ENCODE measurements around the gene HCRTR1.

HCRTR1 gene

GRCh38 chr1:31642897-31643296 lies 25.4 kb downstream of the HCRTR1 start:
- TF ChIP-seq CTCF (conservative IDR thresholded peaks at IDR 0.05; ENCODE audit: low read depth): no peak
- ChIA-PET POLR2A (ENCODE audit: low non-redundant PET) (no interaction called here), CTCF (interaction anchor here (0.6 to 0.7 kb wide), 2 partner anchors 24 to 111 kb away, joined by 3 to 7 read pairs; no protein-coding TSS in a partner anchor)
- DNase-seq (ENCODE audit: low spot score): no peak
- no peak overlapping the region for H3K27ac ChIP-seq

GRCh38 chr1:31643976-31644559 lies 26.6 kb downstream of the HCRTR1 start:
- CTCF ChIA-PET: interaction anchor here (0.7 kb wide), 1 partner anchor 31 kb away, joined by 3 read pairs; no protein-coding TSS in a partner anchor
- no peak for DNase-seq (ENCODE audit: low spot score)
- POLR2A ChIA-PET (ENCODE audit: low non-redundant PET): interaction anchor here (1.4 kb wide), 1 partner anchor 16 kb away, joined by 5 read pairs; no protein-coding TSS in a partner anchor

GRCh38 chr1:31644560-31645273 lies 27.2 kb downstream of the HCRTR1 start, which contains the start of gene PEF1:
TSS of gene PEF1 (minus strand) at chr1:31644876. CDS start at chr1:31644864, 12 bp downstream.
- peak; percentile 100 for DNase-seq (ENCODE audit: low spot score)
- ChIA-PET CTCF (interaction anchor here (0.6 to 0.8 kb wide), 3 partner anchors 18 to 258 kb away, joined by 3 read pairs; no protein-coding TSS in a partner anchor), POLR2A (ENCODE audit: low non-redundant PET) (interaction anchor here (0.6 to 1.4 kb wide), 2 partner anchors 12 to 17 kb away, joined by 3 to 5 read pairs; no protein-coding TSS in a partner anchor)
- no peak for TF ChIP-seq CTCF (conservative IDR thresholded peaks at IDR 0.05; ENCODE audit: low read depth)
- peak within 1 kb of the TSS; percentile 97 for H3K27ac ChIP-seq

More at GRCh38 chr1:31643976-31644559, 26.6 kb downstream of the HCRTR1 start:
- peak overlapping the region; percentile 97 for H3K27ac ChIP-seq
- TF ChIP-seq CTCF (conservative IDR thresholded peaks at IDR 0.05; ENCODE audit: low read depth): no peak

- no peak for DNase-seq (ENCODE audit: low spot score)
- H3K27ac ChIP-seq: peak overlapping the region; percentile 97
- no peak for TF ChIP-seq CTCF (conservative IDR thresholded peaks at IDR 0.05; ENCODE audit: low read depth)
- POLR2A ChIA-PET (ENCODE audit: low non-redundant PET): interaction anchor here (0.6 to 1.4 kb wide), 2 partner anchors 12 to 17 kb away, joined by 3 to 5 read pairs; no protein-coding TSS in a partner anchor
- CTCF ChIA-PET: interaction anchor here (0.6 to 0.8 kb wide), 2 partner anchors 18 to 258 kb away, joined by 3 read pairs; no protein-coding TSS in a partner anchor
These were observed 27.7 kb downstream of the HCRTR1 start for GRCh38 chr1:31645274-31645568.

GRCh38 chr1:31646259-31646960 lies 28.9 kb downstream of the HCRTR1 start:
- no peak for TF ChIP-seq CTCF (conservative IDR thresholded peaks at IDR 0.05; ENCODE audit: low read depth)
- DNase-seq (ENCODE audit: low spot score): no peak
- no peak overlapping the region for H3K27ac ChIP-seq
- CTCF ChIA-PET: interaction anchor here (0.6 to 1.8 kb wide), 4 partner anchors 18 to 527 kb away, joined by 3 to 4 read pairs (median 3); no protein-coding TSS in a partner anchor
- POLR2A ChIA-PET (ENCODE audit: low non-redundant PET): interaction anchor here (0.6 kb wide), 1 partner anchor 115 kb away, joined by 4 read pairs; no protein-coding TSS in a partner anchor

GRCh38 chr1:31647106-31647505 lies 29.6 kb downstream of the HCRTR1 start:
- no peak for DNase-seq (ENCODE audit: low spot score)
- no peak overlapping the region for H3K27ac ChIP-seq
- no peak for TF ChIP-seq CTCF (conservative IDR thresholded peaks at IDR 0.05; ENCODE audit: low read depth)
- ChIA-PET CTCF (interaction anchor here (0.7 to 1.8 kb wide), 3 partner anchors 18 to 230 kb away, joined by 3 to 5 read pairs (median 4); no protein-coding TSS in a partner anchor), POLR2A (ENCODE audit: low non-redundant PET) (interaction anchor here (0.6 kb wide), 1 partner anchor 115 kb away, joined by 4 read pairs; no protein-coding TSS in a partner anchor)
